MG63 (cell line): ENCODE data around the gene SERTAD4. TPM values are rescaled to one million over a fixed set of nuclear protein-coding genes. Genes with fewer than 3 reads are reported as not detected.

ENCODE experiments used
- DNase-seq: peaks from one replicate; pipeline ENCODE4 v3.0.0-alpha.2; 2020
- H3K27me3 ChIP-seq: fragments of 250-450 bp; sonication (Bioruptor Pico); 2 replicates; pipeline ENCODE4 v1.5.1; 2020; ENCODE audit warnings: mild to moderate bottlenecking, moderate library complexity
- H3K36me3 ChIP-seq: fragments of 250-450 bp; sonication (Bioruptor Pico); 2 replicates; pipeline ENCODE4 v1.5.1; 2020; ENCODE audit warnings: mild to moderate bottlenecking, moderate library complexity
- H3K4me3 ChIP-seq: fragments of 250-450 bp; sonication (Bioruptor Pico); 2 replicates; pipeline ENCODE4 v1.5.1; 2020; ENCODE audit warnings: mild to moderate bottlenecking, moderate library complexity
- H3K9me3 ChIP-seq: fragments of 250-450 bp; sonication (Bioruptor Pico); 2 replicates; pipeline ENCODE4 v1.5.1; 2020; ENCODE audit warnings: mild to moderate bottlenecking, moderate library complexity
- total RNA-seq: library from RNA; depleted of rRNA; stranded (reverse); fragments of >200 nt; shearing (Covaris generic); gene quantifications from 2 replicates; pipeline ENCODE4 v1.2.3, GENCODE V29; 2014; ENCODE audit warnings: low replicate concordance

Gene SERTAD4
- total RNA-seq, 1 experiment from 2014 or later = not detected

GRCh38 chr1:210223226-210223904, 9.2 kb upstream of the SERTAD4 start:
- H3K4me3 ChIP-seq = no peak overlapping the region
- no peaks in the 10 kb centered on the region for H3K36me3 ChIP-seq
- H3K9me3 ChIP-seq = no peaks in the 10 kb centered on the region
- H3K27me3 ChIP-seq = peaks cover 23% of the 10 kb centered on the region
- DNase-seq = peak; percentile 13

- no peak overlapping the region for H3K4me3 ChIP-seq
- peaks cover 54% of the 10 kb centered on the region for H3K27me3 ChIP-seq
- H3K36me3 ChIP-seq = no peaks in the 10 kb centered on the region
- peaks cover 2% of the 10 kb centered on the region; the same call in 1 of the 2 replicates for H3K9me3 ChIP-seq
- DNase-seq = no peak
Measured at GRCh38 chr1:210228158-210228557, 4.4 kb upstream of the SERTAD4 start.

GRCh38 chr1:210230149-210230695, 2.4 kb upstream of the SERTAD4 start:
- Histone ChIP-seq H3K4me3 (no peak overlapping the region), H3K9me3 (peaks cover 2% of the 10 kb centered on the region; the same call in 1 of the 2 replicates), H3K27me3 (peaks cover 66% of the 10 kb centered on the region), H3K36me3 (no peaks in the 10 kb centered on the region)
- DNase-seq = no peak

- DNase-seq = no peak
- Histone ChIP-seq H3K4me3 (no peak overlapping the region), H3K27me3 (peaks cover 60% of the 10 kb centered on the region)
Measured at GRCh38 chr1:210231846-210232510, 618 bp upstream of the SERTAD4 start.

GRCh38 chr1:210233216-210233494, 559 bp downstream of the SERTAD4 start:
- H3K36me3 ChIP-seq = no peaks in the 10 kb centered on the region

More at GRCh38 chr1:210231846-210232510, 618 bp upstream of the SERTAD4 start:
- Histone ChIP-seq H3K9me3 (peaks cover 2% of the 10 kb centered on the region; the same call in 1 of the 2 replicates), H3K36me3 (no peaks in the 10 kb centered on the region)

GRCh38 chr1:210233495-210234328, 1.1 kb downstream of the SERTAD4 start:
- Histone ChIP-seq H3K27me3 (peaks cover 51% of the 10 kb centered on the region), H3K36me3 (no peaks in the 10 kb centered on the region), H3K4me3 (peak overlapping the region; percentile 33), H3K9me3 (peaks cover 2% of the 10 kb centered on the region; the same call in 1 of the 2 replicates)
- DNase-seq = peak; percentile 81

More at GRCh38 chr1:210233216-210233494, 559 bp downstream of the SERTAD4 start:
- H3K27me3 ChIP-seq = peaks cover 51% of the 10 kb centered on the region
- H3K9me3 ChIP-seq = peaks cover 2% of the 10 kb centered on the region; the same call in 1 of the 2 replicates
- DNase-seq = no peak
- peak overlapping the region; percentile 33 for H3K4me3 ChIP-seq

- H3K4me3 ChIP-seq = no peak overlapping the region
- peaks cover 46% of the 10 kb centered on the region for H3K27me3 ChIP-seq
- 0 out of 2 replicates have a peak, but pooled peaks cover 2% of the 10 kb centered on the region for H3K9me3 ChIP-seq
- H3K36me3 ChIP-seq = no peaks in the 10 kb centered on the region
- no peak for DNase-seq
Measured at GRCh38 chr1:210234329-210234757, 1.7 kb downstream of the SERTAD4 start.

- DNase-seq = no peak
- no peak overlapping the region for H3K4me3 ChIP-seq
- no peaks in the 10 kb centered on the region for H3K36me3 ChIP-seq
Measured at GRCh38 chr1:210235363-210236053, 2.9 kb downstream of the SERTAD4 start.

GRCh38 chr1:210236386-210236839, 3.8 kb downstream of the SERTAD4 start:
- Histone ChIP-seq H3K4me3 (no peak overlapping the region), H3K9me3 (no peaks in the 10 kb centered on the region), H3K36me3 (no peaks in the 10 kb centered on the region), H3K27me3 (peaks cover 26% of the 10 kb centered on the region)
- no peak for DNase-seq

More at GRCh38 chr1:210235363-210236053, 2.9 kb downstream of the SERTAD4 start:
- peaks cover 35% of the 10 kb centered on the region for H3K27me3 ChIP-seq
- 0 out of 2 replicates have a peak, but pooled peaks cover 2% of the 10 kb centered on the region for H3K9me3 ChIP-seq

GRCh38 chr1:210236840-210237409, 4.3 kb downstream of the SERTAD4 start:
- Histone ChIP-seq H3K4me3 (no peak overlapping the region), H3K27me3 (peaks cover 21% of the 10 kb centered on the region), H3K36me3 (no peaks in the 10 kb centered on the region), H3K9me3 (no peaks in the 10 kb centered on the region)
- peak; percentile 84 for DNase-seq

- Histone ChIP-seq H3K4me3 (no peak overlapping the region), H3K9me3 (no peaks in the 10 kb centered on the region), H3K27me3 (peaks cover 19% of the 10 kb centered on the region), H3K36me3 (no peaks in the 10 kb centered on the region)
- no peak for DNase-seq
Measured at GRCh38 chr1:210237479-210237878, 4.9 kb downstream of the SERTAD4 start.

GRCh38 chr1:210237981-210238380, 5.4 kb downstream of the SERTAD4 start:
- Histone ChIP-seq H3K4me3 (no peak overlapping the region), H3K9me3 (no peaks in the 10 kb centered on the region), H3K36me3 (no peaks in the 10 kb centered on the region), H3K27me3 (peaks cover 19% of the 10 kb centered on the region)
- no peak for DNase-seq

- peak; percentile 65 for DNase-seq
- H3K4me3 ChIP-seq = no peak overlapping the region
Measured at GRCh38 chr1:210239349-210240111, 6.9 kb downstream of the SERTAD4 start.

GRCh38 chr1:210241121-210241520, 8.5 kb downstream of the SERTAD4 start:
- Histone ChIP-seq H3K36me3 (no peaks in the 10 kb centered on the region), H3K9me3 (no peaks in the 10 kb centered on the region), H3K27me3 (peaks cover 18% of the 10 kb centered on the region), H3K4me3 (no peak overlapping the region)
- no peak for DNase-seq

More at GRCh38 chr1:210239349-210240111, 6.9 kb downstream of the SERTAD4 start:
- no peaks in the 10 kb centered on the region for H3K36me3 ChIP-seq
- H3K9me3 ChIP-seq = no peaks in the 10 kb centered on the region
- peaks cover 15% of the 10 kb centered on the region for H3K27me3 ChIP-seq

- no peak for DNase-seq
- H3K4me3 ChIP-seq = no peak overlapping the region
- no peaks in the 10 kb centered on the region for H3K9me3 ChIP-seq
- no peaks in the 10 kb centered on the region for H3K36me3 ChIP-seq
- H3K27me3 ChIP-seq = peaks cover 25% of the 10 kb centered on the region
Measured at GRCh38 chr1:210244746-210245367, 12.3 kb downstream of the SERTAD4 start.
